DND-41 (cell line): ENCODE measurements around the gene FSD2.

Experiments used
- EZH2 ChIP-seq: IDR thresholded peaks from 3 replicates; pipeline ENCODE4 v1.6.1; 2012; ENCODE audit warnings: borderline replicate concordance, low read depth, mild to moderate bottlenecking, moderate library complexity, low read length, inconsistent platforms; ENCODE audit not compliant: severe bottlenecking
- TF ChIP-seq, protein P1 (sequence below): IDR thresholded peaks from 2 replicates; pipeline ENCODE4 v1.5.1; 2012; ENCODE audit warnings: borderline replicate concordance, low read length, moderate library complexity, mild to moderate bottlenecking; ENCODE audit not compliant: poor library complexity, severe bottlenecking; ENCODE audit errors: extremely low read depth

- TF ChIP-seq, protein P1, sequence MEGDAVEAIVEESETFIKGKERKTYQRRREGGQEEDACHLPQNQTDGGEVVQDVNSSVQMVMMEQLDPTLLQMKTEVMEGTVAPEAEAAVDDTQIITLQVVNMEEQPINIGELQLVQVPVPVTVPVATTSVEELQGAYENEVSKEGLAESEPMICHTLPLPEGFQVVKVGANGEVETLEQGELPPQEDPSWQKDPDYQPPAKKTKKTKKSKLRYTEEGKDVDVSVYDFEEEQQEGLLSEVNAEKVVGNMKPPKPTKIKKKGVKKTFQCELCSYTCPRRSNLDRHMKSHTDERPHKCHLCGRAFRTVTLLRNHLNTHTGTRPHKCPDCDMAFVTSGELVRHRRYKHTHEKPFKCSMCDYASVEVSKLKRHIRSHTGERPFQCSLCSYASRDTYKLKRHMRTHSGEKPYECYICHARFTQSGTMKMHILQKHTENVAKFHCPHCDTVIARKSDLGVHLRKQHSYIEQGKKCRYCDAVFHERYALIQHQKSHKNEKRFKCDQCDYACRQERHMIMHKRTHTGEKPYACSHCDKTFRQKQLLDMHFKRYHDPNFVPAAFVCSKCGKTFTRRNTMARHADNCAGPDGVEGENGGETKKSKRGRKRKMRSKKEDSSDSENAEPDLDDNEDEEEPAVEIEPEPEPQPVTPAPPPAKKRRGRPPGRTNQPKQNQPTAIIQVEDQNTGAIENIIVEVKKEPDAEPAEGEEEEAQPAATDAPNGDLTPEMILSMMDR, result no peak
- no peak for TF ChIP-seq EZH2
Measured at GRCh38 chr15:82742134-82742533, 63.7 kb downstream of the FSD2 start.
